ENCODE results near the gene SLC38A11.
"Not testable (repeated sequence)": the region's sequence is repeated elsewhere in the genome, so short reads cannot be mapped to it uniquely, and the experiment has no call there.

Gene SLC38A11

DNA sequence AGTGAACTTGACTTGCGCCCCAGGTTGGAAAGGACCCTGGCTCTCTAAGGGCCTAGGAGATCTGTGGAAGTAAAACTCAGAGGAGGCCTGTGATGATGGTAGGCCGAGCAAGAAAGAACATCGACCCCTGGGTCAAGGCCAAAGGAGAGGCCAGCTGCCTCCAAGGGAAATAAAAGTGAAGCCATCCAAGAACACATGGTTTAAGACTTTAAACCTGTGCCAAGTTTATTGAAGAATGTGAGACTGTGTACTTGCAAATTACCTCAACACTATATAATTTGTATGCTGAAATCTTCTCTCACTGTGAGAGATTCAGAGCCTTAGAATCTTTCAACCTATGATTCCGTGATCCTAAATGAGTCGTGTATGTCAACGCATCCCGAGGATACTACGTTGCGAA, 73.0 kb downstream of the SLC38A11 start:
- in situ Hi-C loops (cut with HindIII; ENCODE audit: low sequenced_read_pairs), result loop anchor here (5.0 kb wide), 1 partner anchor 100 kb away; no protein-coding TSS in a partner anchor

DNA sequence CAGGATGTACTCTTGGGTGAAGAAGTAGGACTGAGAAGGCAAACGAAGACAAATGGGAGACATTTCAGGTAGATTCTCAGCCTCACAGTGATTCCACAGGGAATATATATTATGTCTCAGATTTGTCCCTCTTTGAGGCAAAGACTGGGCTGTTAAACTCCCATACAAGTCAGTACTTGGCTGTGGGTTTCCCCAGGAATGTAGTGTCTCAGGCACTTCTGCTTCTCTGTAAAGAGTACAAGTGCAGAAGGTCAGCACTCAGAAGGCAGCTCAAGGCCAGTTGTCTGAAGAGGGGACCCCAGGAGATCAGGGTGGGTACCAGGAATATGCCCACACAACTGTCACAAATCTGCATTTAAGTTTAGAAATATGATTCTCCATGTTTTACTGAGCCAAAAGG, 73.8 kb downstream of the SLC38A11 start:
- in situ Hi-C loops (cut with HindIII; ENCODE audit: low sequenced_read_pairs), result loop anchor here (5.0 kb wide), 1 partner anchor 101 kb away; no protein-coding TSS in a partner anchor

DNA sequence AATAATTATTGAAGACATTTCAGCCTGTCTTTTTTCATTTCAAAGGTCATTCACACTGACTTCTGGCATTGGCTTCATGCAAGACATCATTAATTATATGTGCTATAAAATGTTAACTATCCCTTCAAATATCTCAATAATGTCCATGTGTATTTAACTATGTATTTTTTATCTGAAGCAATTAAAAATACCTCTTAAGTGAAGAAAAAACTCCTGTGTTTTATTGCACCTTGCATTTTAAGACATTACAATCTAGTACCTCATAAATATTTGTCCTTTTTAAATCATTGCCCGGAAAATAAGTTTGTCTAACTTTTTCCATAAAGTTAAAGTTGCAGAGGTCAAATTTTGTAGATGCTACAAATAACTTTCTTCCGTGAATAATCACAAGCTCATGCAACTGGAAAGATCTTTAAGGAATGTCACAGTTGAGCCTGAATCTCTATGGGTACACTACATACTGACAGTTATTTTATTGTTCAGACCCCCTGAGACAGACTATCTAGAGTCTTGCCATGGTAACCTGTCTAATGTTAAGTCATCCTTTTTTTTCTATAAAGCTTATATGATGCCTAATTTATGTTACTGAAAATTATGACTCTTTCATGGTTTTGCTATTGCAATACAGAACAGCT, 75.3 kb downstream of the SLC38A11 start:
- in situ Hi-C loops (cut with HindIII; ENCODE audit: low sequenced_read_pairs), result loop anchor here (5.0 kb wide), 1 partner anchor 102 kb away; no protein-coding TSS in a partner anchor

DNA sequence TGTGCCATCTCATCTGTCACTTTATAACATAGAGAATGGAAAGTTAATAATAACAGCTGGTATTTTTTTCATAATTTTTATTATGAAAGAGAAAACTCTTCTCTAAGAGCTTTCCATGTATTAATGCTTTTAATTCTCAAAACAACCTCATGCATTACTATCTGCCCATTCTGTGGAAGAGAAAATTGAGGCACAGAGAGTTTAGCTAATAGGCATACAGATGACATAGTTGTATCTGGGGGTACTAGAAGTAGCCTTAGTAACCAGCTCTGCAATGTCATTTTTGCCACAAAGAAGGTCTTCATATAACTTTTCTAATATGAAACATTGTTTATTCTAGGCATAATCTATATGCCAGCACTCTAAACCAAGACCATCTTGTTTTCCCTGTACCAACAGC, 77.4 kb downstream of the SLC38A11 start:
- in situ Hi-C loops (cut with HindIII; ENCODE audit: low sequenced_read_pairs), result no loop called here

DNA sequence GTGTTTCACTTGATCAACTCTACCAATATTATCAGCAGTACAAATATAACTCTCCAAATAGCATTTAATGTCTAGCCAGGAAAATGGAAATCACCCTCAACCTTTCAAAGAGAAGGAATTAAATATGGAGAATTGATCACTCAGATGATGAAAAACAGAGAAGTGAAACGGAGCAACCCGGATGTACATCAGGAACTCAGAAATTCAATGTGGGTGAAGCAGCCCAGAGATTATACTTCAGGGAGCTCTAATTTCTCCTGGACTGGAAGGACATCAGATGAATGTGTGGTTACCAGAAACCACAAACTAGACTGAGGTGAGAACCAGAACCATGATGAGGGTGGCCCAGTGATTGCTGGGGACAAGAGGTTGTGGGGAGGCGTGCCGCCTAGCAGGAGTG, 78.2 kb downstream of the SLC38A11 start:
- in situ Hi-C loops (cut with HindIII; ENCODE audit: low sequenced_read_pairs), result no loop called here

- in situ Hi-C loops (cut with HindIII; ENCODE audit: low sequenced_read_pairs), result no loop called here
Measured at GRCh38 chr2:164875334-164876205, 79.8 kb downstream of the SLC38A11 start.

- in situ Hi-C loops (cut with HindIII; ENCODE audit: low sequenced_read_pairs), result no loop called here
Measured at GRCh38 chr2:164873210-164873908, 82.0 kb downstream of the SLC38A11 start.

- in situ Hi-C loops (cut with HindIII; ENCODE audit: low sequenced_read_pairs), result no loop called here
Measured at GRCh38 chr2:164871404-164871803, 83.9 kb downstream of the SLC38A11 start.

DNA sequence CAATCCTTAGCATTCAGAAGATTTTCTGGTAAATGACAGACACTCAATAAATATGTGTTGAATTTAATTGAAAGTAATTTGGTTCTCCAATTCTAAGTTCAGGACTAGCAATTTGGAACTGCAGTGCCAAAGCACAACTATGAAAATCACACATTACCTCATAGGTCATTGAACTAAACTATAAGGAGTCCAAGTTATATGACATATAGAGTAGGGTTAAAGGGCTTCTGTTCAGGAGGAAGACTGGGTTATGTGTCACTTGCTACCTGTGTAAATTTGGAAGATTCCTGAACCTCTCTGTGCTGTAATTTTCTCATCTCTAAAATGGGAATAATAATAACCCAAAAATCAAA, 85.9 kb downstream of the SLC38A11 start:
- in situ Hi-C loops (cut with HindIII; ENCODE audit: low sequenced_read_pairs), result no loop called here

DNA sequence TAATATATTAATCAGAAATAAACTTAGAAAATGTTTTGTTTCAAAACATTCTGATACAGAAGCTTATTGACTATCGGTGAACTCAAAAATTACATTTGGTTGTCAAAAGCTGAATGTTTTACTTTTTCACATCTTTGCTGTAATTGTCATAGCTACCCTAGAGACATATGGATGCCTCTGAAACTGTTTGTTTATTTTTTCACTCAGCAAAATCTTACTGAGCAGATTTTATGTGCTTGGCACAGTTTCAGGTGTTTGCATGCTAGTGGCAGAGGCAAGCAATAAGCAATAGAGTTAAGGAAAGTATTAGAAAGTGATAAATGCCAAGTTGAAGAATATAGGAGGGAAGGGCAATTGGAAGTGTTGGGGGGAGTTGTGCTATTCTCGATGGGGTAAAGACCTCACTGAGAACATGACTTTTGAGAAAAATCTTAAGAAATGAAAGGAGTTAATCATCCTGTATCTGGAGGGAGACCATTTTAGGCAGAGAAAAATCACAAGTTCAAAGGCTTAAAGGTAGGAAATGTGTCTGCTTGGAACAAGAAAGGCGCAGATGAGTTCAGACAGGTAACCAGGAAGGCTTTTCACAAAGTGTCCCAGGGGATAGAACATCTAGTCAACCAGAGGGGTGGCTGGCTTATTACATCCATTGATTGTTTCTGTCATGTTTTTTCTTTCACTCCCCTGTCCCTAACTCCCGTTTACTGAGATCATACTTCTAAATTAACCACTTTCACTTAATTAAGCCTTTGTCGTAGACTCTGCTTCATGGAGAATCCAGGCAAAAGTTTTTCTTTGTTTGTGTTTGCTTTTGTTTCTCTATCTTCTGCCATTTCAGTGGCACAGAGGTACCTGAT, 86.5 kb downstream of the SLC38A11 start:
- in situ Hi-C loops (cut with HindIII; ENCODE audit: low sequenced_read_pairs), result no loop called here

- in situ Hi-C loops (cut with HindIII; ENCODE audit: low sequenced_read_pairs), result no loop called here
Measured at GRCh38 chr2:164867779-164868397, 87.4 kb downstream of the SLC38A11 start.

DNA sequence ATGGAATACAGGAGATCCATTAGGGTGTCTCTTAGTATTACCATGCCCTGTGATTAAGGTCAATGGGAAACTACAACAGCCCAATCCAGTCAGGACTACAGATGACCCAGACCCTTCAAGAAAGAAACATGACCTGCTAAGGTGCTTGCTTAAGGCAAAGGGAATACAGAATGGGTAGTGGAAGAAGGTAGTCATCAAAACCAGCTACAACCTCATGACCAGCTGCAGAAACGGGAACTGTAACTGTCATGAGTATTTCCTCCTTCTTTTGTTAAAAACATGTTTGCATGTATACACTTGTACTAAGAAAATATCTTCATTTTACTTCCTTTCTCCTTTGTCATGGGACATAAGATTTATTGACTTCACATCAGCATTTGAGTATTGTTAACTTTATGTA, 88.9 kb downstream of the SLC38A11 start:
- in situ Hi-C loops (cut with HindIII; ENCODE audit: low sequenced_read_pairs), result not testable (repeated sequence)

DNA sequence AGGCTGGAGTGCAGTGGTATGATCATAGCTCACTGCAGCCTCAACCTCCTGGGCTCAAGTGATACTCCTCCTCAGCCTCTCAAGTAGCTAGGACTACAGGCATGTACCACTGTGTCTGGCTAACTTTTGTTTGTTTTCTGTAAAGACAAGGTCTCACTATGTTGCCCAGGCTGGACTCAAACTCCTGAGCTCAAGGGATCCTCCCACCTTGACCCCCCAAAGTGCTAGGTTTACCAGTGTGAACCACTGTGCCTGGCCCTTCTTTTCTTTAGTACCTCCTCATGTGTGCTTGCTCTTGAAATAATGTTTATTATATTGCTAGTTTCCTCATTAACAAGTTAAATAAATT, 94.7 kb downstream of the SLC38A11 start:
- in situ Hi-C loops (cut with HindIII; ENCODE audit: low sequenced_read_pairs), result no loop called here

- in situ Hi-C loops (cut with HindIII; ENCODE audit: low sequenced_read_pairs), result not testable (repeated sequence)
Measured at GRCh38 chr2:164859906-164860693, 95.2 kb downstream of the SLC38A11 start.

GRCh38 chr2:164859251-164859818, 96.0 kb downstream of the SLC38A11 start:
- in situ Hi-C loops (cut with HindIII; ENCODE audit: low sequenced_read_pairs), result no loop called here

- in situ Hi-C loops (cut with HindIII; ENCODE audit: low sequenced_read_pairs), result loop anchor here (5.0 kb wide), 1 partner anchor 105 kb away; no protein-coding TSS in a partner anchor
Measured at GRCh38 chr2:164852086-164852485, 103.2 kb downstream of the SLC38A11 start.

DNA sequence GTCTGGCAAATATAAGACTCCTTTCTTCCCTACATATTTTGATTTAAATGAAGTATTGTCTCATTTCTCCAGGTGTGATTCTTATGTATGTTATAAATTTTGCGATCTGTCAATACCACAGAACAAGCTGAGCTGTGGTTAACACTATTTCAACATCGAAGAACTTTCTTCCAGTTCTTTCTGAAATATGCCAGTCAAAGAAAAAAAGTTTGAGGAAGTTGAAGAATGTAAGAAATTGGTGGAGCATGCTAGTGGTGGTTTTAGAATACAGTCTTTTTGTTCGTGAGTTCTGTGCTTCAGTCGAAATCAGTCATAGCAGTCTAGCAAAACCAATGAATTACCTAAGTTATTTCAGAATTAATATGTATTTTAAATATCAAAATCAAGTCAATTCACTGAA, 105.1 kb downstream of the SLC38A11 start:
- in situ Hi-C loops (cut with HindIII; ENCODE audit: low sequenced_read_pairs), result loop anchor here (5.0 kb wide), 1 partner anchor 103 kb away; no protein-coding TSS in a partner anchor

- in situ Hi-C loops (cut with HindIII; ENCODE audit: low sequenced_read_pairs), result no loop called here
Measured at GRCh38 chr2:164849506-164849905, 105.8 kb downstream of the SLC38A11 start.
